IMR-90 (cell line): Measurements from ENCODE around the gene DENND6A. TPM values are rescaled to one million over a fixed set of nuclear protein-coding genes. Genes with fewer than 3 reads are reported as not detected.
A peak's percentile ranks its signal among the peaks of the same experiment; 100 is the strongest.

Experiments
- ATAC-seq: fragments of 200-7000 bp; cut with Tn5 transposase; 2 replicates; pipeline ENCODE4 v1.9.1; 2020; ENCODE audit warnings: low read depth, mild to moderate bottlenecking, moderate library complexity
- BruUV-seq: library from RNA; stranded (reverse); fragments of 400-500 nt; replicated peaks from 2 replicates; lab custom pipeline; 2021; lab: Mats Ljungman, UMichigan
- CTCF ChIA-PET: fragments of 300-600 bp; formaldehyde crosslinking; extraction: SDS; loops from one replicate; lab custom pipeline; 2021; ENCODE audit warnings: antibody characterized with exemption; lab: Yijun Ruan, JAX
- POLR2A ChIA-PET: fragments of 300-600 bp; sonication (Branson Sonifier 250); formaldehyde crosslinking; loops from one replicate; lab custom pipeline; 2022; ENCODE audit warnings: antibody characterized with exemption; ENCODE audit not compliant: unreplicated experiment; lab: Charles Lee
- DNase-seq: peaks from one replicate; pipeline ENCODE4 v3.0.0; 2013
- H2AFZ ChIP-seq: replicated peaks from 2 replicates; pipeline ENCODE3; 2013; ENCODE audit warnings: low read length, mild to moderate bottlenecking; ENCODE audit not compliant: poor library complexity
- H2AK5ac ChIP-seq: 2 replicates; pipeline ENCODE4 v1.6.1; 2013; ENCODE audit warnings: low read depth, low read length, inconsistent platforms
- H2AK9ac ChIP-seq: replicated peaks from 2 replicates; pipeline ENCODE3; 2013; ENCODE audit warnings: mild to moderate bottlenecking, low read depth, low read length, moderate library complexity; ENCODE audit not compliant: poor library complexity
- H2BK120ac ChIP-seq: 2 replicates; pipeline ENCODE4 v1.6.1; 2013; ENCODE audit warnings: low read depth, low read length, inconsistent platforms
- H2BK15ac ChIP-seq: 3 replicates; pipeline ENCODE4 v1.6.1; 2013; ENCODE audit warnings: low read depth, low read length, inconsistent platforms
- H2BK20ac ChIP-seq: 2 replicates; pipeline ENCODE4 v1.6.1; 2013; ENCODE audit warnings: low read depth, mild to moderate bottlenecking, inconsistent platforms, low read length, moderate library complexity
- H2BK5ac ChIP-seq: 2 replicates; pipeline ENCODE4 v1.6.1; 2013; ENCODE audit warnings: mild to moderate bottlenecking, low read depth, low read length, inconsistent platforms; ENCODE audit not compliant: poor library complexity, severe bottlenecking
- H3K14ac ChIP-seq: replicated peaks from 2 replicates; pipeline ENCODE4 v1.6.1; 2013; ENCODE audit warnings: low read depth, low read length, inconsistent platforms
- H3K18ac ChIP-seq: 2 replicates; pipeline ENCODE4 v1.6.1; 2013; ENCODE audit warnings: low read depth, low read length, control low read depth
- H3K23ac ChIP-seq: 2 replicates; pipeline ENCODE4 v1.6.1; 2013; ENCODE audit warnings: low read depth, low read length, inconsistent platforms
- H3K27ac ChIP-seq: 2 replicates; pipeline ENCODE4 v1.5.1; 2013; ENCODE audit warnings: mild to moderate bottlenecking, control low read depth, low read length; ENCODE audit not compliant: insufficient read depth
- H3K27me3 ChIP-seq: 2 replicates; pipeline ENCODE4 v1.6.1; 2013; ENCODE audit warnings: low read length; ENCODE audit not compliant: control insufficient read depth, insufficient read depth
- H3K36me3 ChIP-seq: 2 replicates; pipeline ENCODE4 v1.6.1; 2013; ENCODE audit warnings: low read length, mixed read lengths; ENCODE audit not compliant: control insufficient read depth, insufficient read depth
- H3K4ac ChIP-seq: 2 replicates; pipeline ENCODE4 v1.6.1; 2013; ENCODE audit warnings: low read depth, low read length, inconsistent platforms
- H3K4me1 ChIP-seq: 2 replicates; pipeline ENCODE4 v1.6.1; 2013; ENCODE audit warnings: low read length, mixed read lengths; ENCODE audit not compliant: control insufficient read depth, insufficient read depth
- H3K4me2 ChIP-seq: 2 replicates; pipeline ENCODE4 v1.6.1; 2013; ENCODE audit warnings: low read depth, mild to moderate bottlenecking, control low read depth, low read length, moderate library complexity
- H3K4me3 ChIP-seq: 2 replicates; pipeline ENCODE4 v1.5.1; 2013; ENCODE audit warnings: low read depth, mild to moderate bottlenecking, control low read depth, low read length, moderate library complexity; ENCODE audit not compliant: insufficient read depth
- H3K56ac ChIP-seq: 2 replicates; pipeline ENCODE4 v1.6.1; 2013; ENCODE audit warnings: low read length, inconsistent platforms; ENCODE audit not compliant: insufficient read depth; ENCODE audit errors: extremely low read depth
- H3K79me1 ChIP-seq, 2 experiments: 2 replicates each; pipeline ENCODE4 v1.6.1; 2013; ENCODE audit warnings: low read length in 2 of 2, inconsistent platforms in 1 of 2, low read depth in 1 of 2
- H3K9ac ChIP-seq: 2 replicates; pipeline ENCODE4 v1.6.1; 2013; ENCODE audit warnings: low read depth, low read length, control low read depth
- H3K9me1 ChIP-seq: 2 replicates; pipeline ENCODE4 v1.6.1; 2013; ENCODE audit warnings: low read length, inconsistent platforms; ENCODE audit not compliant: insufficient read depth
- H3K9me3 ChIP-seq: 2 replicates; pipeline ENCODE4 v1.6.1; 2013; ENCODE audit warnings: low read length; ENCODE audit not compliant: control insufficient read depth, insufficient read depth
- H4K20me1 ChIP-seq: 2 replicates; pipeline ENCODE4 v1.6.1; 2013; ENCODE audit warnings: low read length, inconsistent platforms; ENCODE audit not compliant: insufficient read depth
- H4K5ac ChIP-seq: 2 replicates; pipeline ENCODE4 v1.6.1; 2013; ENCODE audit warnings: mild to moderate bottlenecking, low read depth, low read length, control low read depth
- H4K8ac ChIP-seq, 2 experiments: 2 replicates each; pipeline ENCODE4 v1.6.1; 2013; ENCODE audit warnings: low read depth in 2 of 2, low read length in 2 of 2, control low read depth in 1 of 2, inconsistent platforms in 1 of 2
- H4K91ac ChIP-seq: 2 replicates; pipeline ENCODE4 v1.6.1; 2013; ENCODE audit warnings: low read depth, low read length, inconsistent platforms; ENCODE audit not compliant: insufficient read depth
- BHLHE40 ChIP-seq: fragments of 150-350 bp; IDR thresholded peaks from 2 replicates; pipeline ENCODE4 v1.6.1; 2016; ENCODE audit warnings: mild to moderate bottlenecking, low read depth, low read length
- MAFK ChIP-seq: IDR thresholded peaks from 2 replicates; pipeline ENCODE4 v1.6.1; 2012; ENCODE audit warnings: low read depth, low read length, improper control_type of control experiment
- WGBS, 2 experiments: methylation state at CpG; one replicate each; pipeline versions ENCODE4 v1.1.5 to v1.1.7; 2013; ENCODE audit warnings: missing lambda C conversion rate in 2 of 2; ENCODE audit not compliant: insufficient read length in 1 of 2; ENCODE audit errors: extremely low coverage in 2 of 2; 5-methylcytosine and 5-hydroxymethylcytosine counted together
- dilution Hi-C: fragments of 300-500 bp; cut with HindIII; formaldehyde crosslinking; loops from one replicate; pipeline ENCODE4 v1.14.3; 2018; ENCODE audit warnings: low sequenced_read_pairs; ENCODE audit not compliant: unreplicated experiment
- in situ Hi-C: fragments of 300-500 bp; cut with MboI; formaldehyde crosslinking; loops from 3 replicates; pipeline ENCODE4 v1.14.3; 2019; ENCODE audit warnings: low sequenced_read_pairs, inconsistent platforms, mixed read lengths
- intact Hi-C: fragments of 100-400 bp; cut with micrococcal nuclease; formaldehyde crosslinking; loops from 2 replicates; pipeline ENCODE4 v1.10.0; 2022
- polyA plus RNA-seq, 3 experiments: library from polyadenylated mRNA; depleted of rRNA; stranded (reverse); fragments of >200 nt; gene quantifications; 2 replicates each; pipeline ENCODE4 v1.2.3, GENCODE V29; 2012; ENCODE audit warnings: low replicate concordance in 1 of 3
- total RNA-seq: library from RNA; depleted of rRNA; stranded (reverse); fragments of >200 nt; gene quantifications from 2 replicates; pipeline ENCODE4 v1.2.3, GENCODE V29; 2012

DENND6A gene
- total and polyA plus RNA-seq, 2 of the 4 experiments (the other 2 are of a cell fraction): 3.8 to 9.0 TPM

- H4K8ac ChIP-seq: no peak overlapping the region
- intact Hi-C loops (no loop called here), in situ Hi-C loops (no loop called here), dilution Hi-C loops (no loop called here)
- no peak overlapping the region for H2BK120ac ChIP-seq
- H3K23ac ChIP-seq: no peak overlapping the region
- peaks cover 17% of the 10 kb centered on the region for H3K36me3 ChIP-seq
- no peak overlapping the region for H2BK5ac ChIP-seq
- H3K27ac ChIP-seq: no peak overlapping the region
- H2AK9ac ChIP-seq: no peak overlapping the region
- no peaks in the 10 kb centered on the region for H3K9me1 ChIP-seq
- H3K4me2 ChIP-seq: no peak overlapping the region
- no peak overlapping the region for H3K14ac ChIP-seq
- no peak overlapping the region for H2BK20ac ChIP-seq
- ATAC-seq (no peak), DNase-seq (no peak)
- TF ChIP-seq BHLHE40 (no peak), MAFK (peak; percentile 15; the same call in 1 of the 2 replicates)
- no peak overlapping the region for H2BK15ac ChIP-seq
- no peak overlapping the region for H3K56ac ChIP-seq
- H3K9ac ChIP-seq: no peak overlapping the region
- peaks cover 0 to 13% of the 10 kb centered on the region in 2 experiments; a peak in 2 of 4 replicates for H3K79me1 ChIP-seq
- no TSS peak for BruUV-seq
- H4K91ac ChIP-seq: no peak overlapping the region
- no peaks in the 10 kb centered on the region for H3K4me1 ChIP-seq
- H3K27me3 ChIP-seq: no peaks in the 10 kb centered on the region
- H3K9me3 ChIP-seq: no peaks in the 10 kb centered on the region
- H2AK5ac ChIP-seq: no peak overlapping the region
- H2AFZ ChIP-seq: no peak overlapping the region
- H4K20me1 ChIP-seq: no peaks in the 10 kb centered on the region
- H3K4me3 ChIP-seq: no peak overlapping the region
- H4K5ac ChIP-seq: no peak overlapping the region
- no CpG with 5 or more reads among the region's 2 CpGs for WGBS, 2 experiments
- H3K4ac ChIP-seq: no peak overlapping the region
- POLR2A ChIA-PET: no interaction called here
- H3K18ac ChIP-seq: no peak overlapping the region
- CTCF ChIA-PET: no interaction called here
These were observed 37.1 kb downstream of the DENND6A start for GRCh38 chr3:57655727-57656126.
